ENCODE results near the gene ZNF462. TPM values are rescaled to one million over a fixed set of nuclear protein-coding genes. Genes with fewer than 3 reads are reported as not detected.
A peak's percentile ranks its signal among the peaks of the same experiment; 100 is the strongest.

ZNF462 gene
- total RNA-seq, 1 experiment from 2014 or later = 34.5 TPM

- H3K4me1 ChIP-seq = peaks cover 66% of the 10 kb centered on the region
- intact Hi-C loops (cut with micrococcal nuclease; ENCODE audit: unreplicated experiment) = no loop called here
- POLR2A ChIA-PET = no interaction called here
- peaks cover 50% of the 10 kb centered on the region for H3K4me1 Mint-ChIP-seq (ENCODE audit: low read depth, unreplicated experiment)
- H3K9me3 ChIP-seq = no peaks in the 10 kb centered on the region
- H3K4me3 Mint-ChIP-seq (ENCODE audit: unreplicated experiment) = peak overlapping the region; percentile 71
- BruUV-seq (replicated peaks) = no TSS peak
- peak overlapping the region; percentile 95 for H3K27ac Mint-ChIP-seq (ENCODE audit: unreplicated experiment)
- H3K36me3 ChIP-seq (ENCODE audit: control insufficient read depth, insufficient read depth, low read length) = no peaks in the 10 kb centered on the region
- no peaks in the 10 kb centered on the region for H3K9me3 Mint-ChIP-seq (ENCODE audit: unreplicated experiment)
- no peak for TF ChIP-seq CTCF (IDR thresholded peaks at IDR 0.05; ENCODE audit: insufficient read depth in 1 of 2, low read depth in 1 of 2, low read length in 1 of 2, severe bottlenecking in 1 of 2, unreplicated experiment in 1 of 2)
- peak overlapping the region; percentile 9; the same call in 1 of the 2 replicates for H3K4me3 ChIP-seq (ENCODE audit: low read depth, low read length)
- DNase-seq = peak; percentile 14 to 50
- peaks cover 14% of the 10 kb centered on the region for H3K36me3 Mint-ChIP-seq (ENCODE audit: insufficient read depth, unreplicated experiment)
- CTCF ChIA-PET = no interaction called here
- H3K27me3 Mint-ChIP-seq (ENCODE audit: insufficient read depth, unreplicated experiment) = no peaks in the 10 kb centered on the region
- H3K27me3 ChIP-seq (replicated peaks; ENCODE audit: control insufficient read depth, insufficient read depth, low read length) = no peaks in the 10 kb centered on the region
Measured at GRCh38 chr9:106889061-106889590, 26.2 kb downstream of the ZNF462 start.

- H3K36me3 Mint-ChIP-seq (ENCODE audit: insufficient read depth, unreplicated experiment) = peaks cover 14% of the 10 kb centered on the region
- Histone ChIP-seq H3K9me3 (no peaks in the 10 kb centered on the region), H3K27me3 (replicated peaks; ENCODE audit: control insufficient read depth, insufficient read depth, low read length) (no peaks in the 10 kb centered on the region), H3K4me3 (ENCODE audit: low read depth, low read length) (no peak overlapping the region), H3K36me3 (ENCODE audit: control insufficient read depth, insufficient read depth, low read length) (no peaks in the 10 kb centered on the region), H3K4me1 (peaks cover 66% of the 10 kb centered on the region)
- H3K27ac Mint-ChIP-seq (ENCODE audit: unreplicated experiment) = peak overlapping the region; percentile 55
- ChIA-PET CTCF (no interaction called here), POLR2A (no interaction called here)
- H3K4me3 Mint-ChIP-seq (ENCODE audit: unreplicated experiment) = no peak overlapping the region
- peaks cover 52% of the 10 kb centered on the region for H3K4me1 Mint-ChIP-seq (ENCODE audit: low read depth, unreplicated experiment)
- intact Hi-C loops (cut with micrococcal nuclease; ENCODE audit: unreplicated experiment) = no loop called here
- H3K9me3 Mint-ChIP-seq (ENCODE audit: unreplicated experiment) = no peaks in the 10 kb centered on the region
- no peak for DNase-seq
- no peaks in the 10 kb centered on the region for H3K27me3 Mint-ChIP-seq (ENCODE audit: insufficient read depth, unreplicated experiment)
- TF ChIP-seq CTCF (IDR thresholded peaks at IDR 0.05; ENCODE audit: insufficient read depth in 1 of 2, low read depth in 1 of 2, low read length in 1 of 2, severe bottlenecking in 1 of 2, unreplicated experiment in 1 of 2) = no peak
- BruUV-seq (replicated peaks) = no TSS peak
Measured at GRCh38 chr9:106890608-106891007, 27.6 kb downstream of the ZNF462 start.

- peaks cover 64% of the 10 kb centered on the region for H3K4me1 ChIP-seq
- CTCF ChIA-PET = no interaction called here
- TF ChIP-seq CTCF (IDR thresholded peaks at IDR 0.05; ENCODE audit: insufficient read depth in 1 of 2, low read depth in 1 of 2, low read length in 1 of 2, severe bottlenecking in 1 of 2, unreplicated experiment in 1 of 2) = no peak
- POLR2A ChIA-PET = interaction anchor here (0.6 kb wide), 1 partner anchor 121 kb away, joined by 6 read pairs; no protein-coding TSS in a partner anchor
- no peak for DNase-seq
- H3K27me3 ChIP-seq (replicated peaks; ENCODE audit: control insufficient read depth, insufficient read depth, low read length) = no peaks in the 10 kb centered on the region
- H3K36me3 ChIP-seq (ENCODE audit: control insufficient read depth, insufficient read depth, low read length) = no peaks in the 10 kb centered on the region
- peaks cover 14% of the 10 kb centered on the region for H3K36me3 Mint-ChIP-seq (ENCODE audit: insufficient read depth, unreplicated experiment)
- H3K4me3 Mint-ChIP-seq (ENCODE audit: unreplicated experiment) = no peak overlapping the region
- H3K4me3 ChIP-seq (ENCODE audit: low read depth, low read length) = no peak overlapping the region
- peak overlapping the region; percentile 92 for H3K27ac Mint-ChIP-seq (ENCODE audit: unreplicated experiment)
- peaks cover 49% of the 10 kb centered on the region for H3K4me1 Mint-ChIP-seq (ENCODE audit: low read depth, unreplicated experiment)
- H3K9me3 ChIP-seq = no peaks in the 10 kb centered on the region
- intact Hi-C loops (cut with micrococcal nuclease; ENCODE audit: unreplicated experiment) = no loop called here
- no peaks in the 10 kb centered on the region for H3K27me3 Mint-ChIP-seq (ENCODE audit: insufficient read depth, unreplicated experiment)
- H3K9me3 Mint-ChIP-seq (ENCODE audit: unreplicated experiment) = no peaks in the 10 kb centered on the region
- no TSS peak for BruUV-seq (replicated peaks)
Measured at GRCh38 chr9:106891286-106891685, 28.3 kb downstream of the ZNF462 start.

Measured in Caco-2 (cell line).